GM20000 (cell line): Measurements from ENCODE around the gene CDH24.

Source experiments
- DNase-seq: peaks from one replicate; pipeline ENCODE4 v3.0.0; 2012; ENCODE audit warnings: low spot score
- TF ChIP-seq, protein P1 (sequence below): IDR thresholded peaks from 2 replicates; pipeline ENCODE4 v1.5.1; 2012; ENCODE audit warnings: mild to moderate bottlenecking, control low read depth; ENCODE audit errors: extremely low read depth, missing control alignments

The CDH24 gene

DNA sequence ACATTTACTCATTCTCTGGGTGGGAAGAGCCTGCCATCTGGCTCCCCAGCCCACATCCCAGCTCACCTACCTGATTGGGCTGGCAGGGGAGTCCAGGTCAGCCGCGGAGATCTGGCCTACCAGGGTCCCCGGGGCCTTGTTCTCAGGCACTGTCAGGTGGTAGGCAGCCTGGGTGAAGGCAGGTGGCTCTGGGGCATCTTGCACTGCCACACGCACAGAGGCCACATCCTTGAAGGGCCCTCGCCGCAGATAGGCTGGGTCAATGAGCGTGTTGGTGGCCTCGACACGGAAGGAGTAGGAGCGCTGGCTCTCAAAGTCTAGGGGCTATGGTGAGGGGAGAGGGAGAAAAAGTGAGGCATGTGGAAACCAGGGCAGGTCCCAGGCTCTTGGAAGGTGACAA is 3.9 kb downstream of the CDH24 start:
- TF ChIP-seq, protein P1, sequence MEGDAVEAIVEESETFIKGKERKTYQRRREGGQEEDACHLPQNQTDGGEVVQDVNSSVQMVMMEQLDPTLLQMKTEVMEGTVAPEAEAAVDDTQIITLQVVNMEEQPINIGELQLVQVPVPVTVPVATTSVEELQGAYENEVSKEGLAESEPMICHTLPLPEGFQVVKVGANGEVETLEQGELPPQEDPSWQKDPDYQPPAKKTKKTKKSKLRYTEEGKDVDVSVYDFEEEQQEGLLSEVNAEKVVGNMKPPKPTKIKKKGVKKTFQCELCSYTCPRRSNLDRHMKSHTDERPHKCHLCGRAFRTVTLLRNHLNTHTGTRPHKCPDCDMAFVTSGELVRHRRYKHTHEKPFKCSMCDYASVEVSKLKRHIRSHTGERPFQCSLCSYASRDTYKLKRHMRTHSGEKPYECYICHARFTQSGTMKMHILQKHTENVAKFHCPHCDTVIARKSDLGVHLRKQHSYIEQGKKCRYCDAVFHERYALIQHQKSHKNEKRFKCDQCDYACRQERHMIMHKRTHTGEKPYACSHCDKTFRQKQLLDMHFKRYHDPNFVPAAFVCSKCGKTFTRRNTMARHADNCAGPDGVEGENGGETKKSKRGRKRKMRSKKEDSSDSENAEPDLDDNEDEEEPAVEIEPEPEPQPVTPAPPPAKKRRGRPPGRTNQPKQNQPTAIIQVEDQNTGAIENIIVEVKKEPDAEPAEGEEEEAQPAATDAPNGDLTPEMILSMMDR: no peak
- no peak for DNase-seq

DNA sequence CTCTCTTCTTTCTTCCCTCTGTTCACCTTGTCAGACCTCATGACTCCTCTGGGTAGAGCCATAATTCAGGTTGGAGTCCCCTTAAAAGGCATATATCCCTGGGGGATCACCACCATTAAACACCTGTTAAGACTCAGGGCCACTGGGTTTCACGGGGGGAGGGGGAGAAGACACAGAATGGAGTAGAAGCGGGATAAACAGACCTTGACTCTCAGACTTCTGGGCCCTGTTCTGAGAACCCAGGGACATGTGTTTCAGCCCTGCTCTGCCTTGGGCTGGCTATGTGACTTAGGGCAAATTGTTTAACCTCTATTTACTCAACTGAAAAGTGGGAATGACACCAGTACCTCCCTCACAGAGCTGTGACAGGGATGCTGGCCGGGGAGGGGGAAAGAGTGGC is 4.6 kb downstream of the CDH24 start:
- DNase-seq: no peak
- TF ChIP-seq, protein P1: no peak

DNA sequence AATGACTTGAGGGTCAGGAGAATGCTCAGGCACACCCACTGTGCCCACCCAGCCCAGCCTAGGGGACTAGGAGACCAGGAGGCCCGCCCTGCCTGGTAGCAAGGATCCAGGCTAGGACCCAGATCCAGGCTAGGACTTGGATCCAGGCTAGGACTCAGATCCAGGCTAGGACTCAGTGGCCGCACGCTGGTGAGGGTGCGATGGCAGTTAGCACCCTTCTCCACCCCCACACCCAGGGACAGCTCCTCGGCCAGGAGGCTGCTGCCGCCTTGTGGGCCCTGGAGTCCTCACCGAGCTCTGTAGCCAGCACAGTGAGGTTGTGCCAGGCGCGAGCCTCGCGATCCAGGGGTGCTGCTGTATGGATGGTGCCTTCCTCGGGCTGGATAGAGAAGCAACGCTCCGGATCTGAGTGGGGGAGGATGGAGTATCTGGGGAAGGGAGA is 5.1 kb downstream of the CDH24 start:
- no peak for DNase-seq
- TF ChIP-seq, protein P1: no peak

DNA sequence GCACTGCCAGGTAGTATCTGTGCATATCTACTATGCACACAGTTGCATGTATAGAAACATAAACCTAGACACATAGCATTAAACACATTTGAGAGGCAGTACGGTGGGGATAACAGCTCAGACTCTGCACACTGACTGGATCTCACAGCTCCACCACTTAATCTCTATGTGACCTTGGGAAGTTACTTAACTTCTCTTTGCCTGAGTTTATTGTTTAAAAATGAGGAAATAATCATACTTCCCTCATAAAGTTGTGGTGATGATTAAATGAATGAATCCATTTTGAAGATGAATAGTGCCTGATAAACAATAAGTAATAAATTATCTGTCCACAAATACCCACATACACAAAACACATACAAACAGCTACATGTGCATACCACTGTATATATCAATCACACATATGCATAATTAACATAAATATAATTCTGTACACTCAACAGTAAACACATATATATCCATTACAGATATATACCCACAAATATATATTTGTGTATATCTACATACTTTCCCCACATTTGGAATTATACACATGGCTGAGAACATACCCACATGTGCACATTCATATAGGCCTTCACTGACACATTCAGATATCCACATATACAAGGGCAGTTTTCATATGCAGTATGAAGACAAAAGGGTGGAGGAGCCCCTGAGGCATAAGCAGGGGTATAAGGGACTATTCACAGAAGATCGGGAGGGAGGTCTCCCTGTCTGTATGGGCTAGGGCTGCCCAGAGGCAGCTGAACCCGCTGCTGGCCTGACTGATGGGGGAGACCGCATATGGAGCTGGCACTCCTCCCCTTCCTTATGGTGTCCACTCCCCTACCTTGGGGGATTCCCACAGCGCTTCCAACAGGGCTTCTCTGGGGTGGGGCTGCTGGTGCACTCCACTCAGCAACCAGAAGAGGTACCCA is 5.9 kb downstream of the CDH24 start:
- no peak for DNase-seq
- TF ChIP-seq, protein P1: no peak

DNA sequence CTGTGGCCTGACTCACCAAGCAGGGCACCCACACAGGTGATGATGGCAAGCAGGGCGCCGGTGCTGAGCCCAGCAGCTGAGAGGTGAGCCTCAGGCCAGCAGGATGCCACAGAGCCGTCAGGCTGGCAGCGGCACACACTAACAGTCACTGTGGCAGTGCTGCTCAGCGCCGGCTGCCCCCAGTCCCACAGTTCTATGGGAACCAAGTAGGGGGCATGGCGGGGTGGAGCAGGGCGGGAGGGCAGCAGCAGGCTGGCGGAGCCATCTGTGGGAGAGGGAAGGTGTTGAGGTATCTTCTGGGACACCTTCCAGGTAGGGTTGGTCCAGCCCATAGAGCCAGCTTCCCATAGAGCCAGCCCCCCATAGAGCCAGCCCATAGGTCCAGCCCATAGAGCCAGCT is 8.3 kb downstream of the CDH24 start:
- no peak for DNase-seq
- TF ChIP-seq, protein P1: no peak

DNA sequence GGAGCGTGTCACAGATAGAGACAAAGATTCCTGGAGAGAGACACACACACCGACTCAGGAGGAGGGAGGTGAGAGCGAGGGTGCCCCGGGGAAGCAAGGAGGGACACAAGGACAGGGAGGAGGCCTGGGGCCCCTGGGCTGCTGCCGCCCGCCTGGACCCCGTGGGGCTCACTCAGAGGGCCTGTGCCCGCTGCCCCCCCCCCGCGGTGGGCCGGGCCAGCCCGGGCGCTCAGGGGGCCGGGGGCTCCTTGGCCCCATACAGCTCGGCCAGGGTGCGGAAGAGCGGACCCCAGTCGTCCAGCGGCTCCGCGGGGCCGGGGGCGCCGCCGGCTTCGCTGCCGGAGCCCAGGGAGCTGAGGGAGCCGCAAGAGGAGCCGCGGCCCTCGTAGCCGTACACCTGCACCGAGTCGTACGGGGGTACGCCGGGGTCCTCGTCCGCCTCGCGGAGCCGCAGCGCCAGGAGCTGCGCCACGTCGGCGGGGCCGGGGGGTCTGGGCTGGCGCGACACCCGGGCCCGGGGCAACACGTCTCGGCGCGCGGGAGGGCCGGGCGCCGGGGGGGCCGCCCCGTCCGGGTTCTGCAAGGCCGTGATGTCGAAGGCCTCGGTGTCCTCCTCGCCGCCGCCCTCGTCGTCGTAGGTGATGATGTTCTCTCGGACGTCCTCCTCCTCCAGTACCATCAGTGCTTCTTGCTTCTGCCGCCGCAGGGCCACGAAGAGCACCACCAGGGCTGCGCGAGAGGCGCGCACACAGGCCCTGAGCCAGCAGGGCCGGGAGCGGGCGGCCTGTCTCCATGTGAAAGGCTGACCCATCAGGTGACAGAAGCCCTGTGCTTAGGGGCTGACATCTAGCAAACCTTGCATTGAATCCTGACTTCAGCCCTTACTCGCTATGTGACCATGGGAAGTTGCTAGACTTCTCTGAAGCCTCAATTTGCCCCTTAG is 9.3 kb downstream of the CDH24 start:
- TF ChIP-seq, protein P1: no peak
- no peak for DNase-seq

DNA sequence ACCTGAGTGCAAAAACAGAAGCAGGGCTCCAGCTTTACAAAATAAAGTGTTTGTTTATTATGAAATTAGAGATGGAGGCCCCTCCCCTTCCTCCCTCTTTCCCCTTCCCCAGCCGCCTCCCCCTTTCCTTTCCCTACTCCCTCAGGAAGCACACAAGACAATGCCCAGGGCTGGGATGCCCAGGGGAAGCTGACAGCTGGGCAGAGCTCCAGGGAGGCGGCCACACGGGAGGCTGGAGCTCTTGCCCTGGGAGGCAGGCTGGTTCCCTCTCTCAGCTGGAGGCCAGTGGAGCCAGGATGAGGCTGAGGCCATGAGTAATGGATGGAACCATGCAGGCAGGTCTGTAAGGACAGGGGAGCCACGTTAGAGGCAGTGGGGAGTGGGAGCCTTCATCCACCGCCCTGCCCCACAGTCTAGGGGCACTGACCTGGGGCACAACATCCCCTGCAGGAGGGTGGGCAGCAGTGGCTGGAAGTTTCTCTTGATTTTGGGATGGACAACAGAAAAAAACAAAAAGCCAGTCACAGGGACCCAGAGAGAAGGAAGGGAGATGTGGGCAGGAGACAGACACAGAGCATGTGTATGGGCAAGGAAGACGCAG is 10.2 kb downstream of the CDH24 start:
- no peak for DNase-seq

More for the DNA sequence above, 10.2 kb downstream of the CDH24 start:
- TF ChIP-seq, protein P1: no peak
